HL-60 (cell line): ENCODE results near the gene SRSF7.

Experiments used
- GABPA ChIP-seq: IDR thresholded peaks from 2 replicates; pipeline ENCODE4 v1.6.1; 2012; ENCODE audit warnings: low read depth
- POLR2AphosphoS5 ChIP-seq: IDR thresholded peaks from 2 replicates; pipeline ENCODE4 v1.6.1; 2012; ENCODE audit warnings: low read depth
- TF ChIP-seq, protein P1 (sequence below): IDR thresholded peaks from one replicate; pipeline ENCODE4 v1.5.1; 2011; ENCODE audit warnings: low read length, control low read depth, inconsistent platforms; ENCODE audit not compliant: insufficient read depth
- TF ChIP-seq, protein P2 (sequence below): IDR thresholded peaks from 2 replicates; pipeline ENCODE4 v1.6.1; 2012; ENCODE audit warnings: low read depth; ENCODE audit not compliant: insufficient replicate concordance

- TF ChIP-seq, protein P1, sequence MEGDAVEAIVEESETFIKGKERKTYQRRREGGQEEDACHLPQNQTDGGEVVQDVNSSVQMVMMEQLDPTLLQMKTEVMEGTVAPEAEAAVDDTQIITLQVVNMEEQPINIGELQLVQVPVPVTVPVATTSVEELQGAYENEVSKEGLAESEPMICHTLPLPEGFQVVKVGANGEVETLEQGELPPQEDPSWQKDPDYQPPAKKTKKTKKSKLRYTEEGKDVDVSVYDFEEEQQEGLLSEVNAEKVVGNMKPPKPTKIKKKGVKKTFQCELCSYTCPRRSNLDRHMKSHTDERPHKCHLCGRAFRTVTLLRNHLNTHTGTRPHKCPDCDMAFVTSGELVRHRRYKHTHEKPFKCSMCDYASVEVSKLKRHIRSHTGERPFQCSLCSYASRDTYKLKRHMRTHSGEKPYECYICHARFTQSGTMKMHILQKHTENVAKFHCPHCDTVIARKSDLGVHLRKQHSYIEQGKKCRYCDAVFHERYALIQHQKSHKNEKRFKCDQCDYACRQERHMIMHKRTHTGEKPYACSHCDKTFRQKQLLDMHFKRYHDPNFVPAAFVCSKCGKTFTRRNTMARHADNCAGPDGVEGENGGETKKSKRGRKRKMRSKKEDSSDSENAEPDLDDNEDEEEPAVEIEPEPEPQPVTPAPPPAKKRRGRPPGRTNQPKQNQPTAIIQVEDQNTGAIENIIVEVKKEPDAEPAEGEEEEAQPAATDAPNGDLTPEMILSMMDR = no peak
- TF ChIP-seq, protein P2, sequence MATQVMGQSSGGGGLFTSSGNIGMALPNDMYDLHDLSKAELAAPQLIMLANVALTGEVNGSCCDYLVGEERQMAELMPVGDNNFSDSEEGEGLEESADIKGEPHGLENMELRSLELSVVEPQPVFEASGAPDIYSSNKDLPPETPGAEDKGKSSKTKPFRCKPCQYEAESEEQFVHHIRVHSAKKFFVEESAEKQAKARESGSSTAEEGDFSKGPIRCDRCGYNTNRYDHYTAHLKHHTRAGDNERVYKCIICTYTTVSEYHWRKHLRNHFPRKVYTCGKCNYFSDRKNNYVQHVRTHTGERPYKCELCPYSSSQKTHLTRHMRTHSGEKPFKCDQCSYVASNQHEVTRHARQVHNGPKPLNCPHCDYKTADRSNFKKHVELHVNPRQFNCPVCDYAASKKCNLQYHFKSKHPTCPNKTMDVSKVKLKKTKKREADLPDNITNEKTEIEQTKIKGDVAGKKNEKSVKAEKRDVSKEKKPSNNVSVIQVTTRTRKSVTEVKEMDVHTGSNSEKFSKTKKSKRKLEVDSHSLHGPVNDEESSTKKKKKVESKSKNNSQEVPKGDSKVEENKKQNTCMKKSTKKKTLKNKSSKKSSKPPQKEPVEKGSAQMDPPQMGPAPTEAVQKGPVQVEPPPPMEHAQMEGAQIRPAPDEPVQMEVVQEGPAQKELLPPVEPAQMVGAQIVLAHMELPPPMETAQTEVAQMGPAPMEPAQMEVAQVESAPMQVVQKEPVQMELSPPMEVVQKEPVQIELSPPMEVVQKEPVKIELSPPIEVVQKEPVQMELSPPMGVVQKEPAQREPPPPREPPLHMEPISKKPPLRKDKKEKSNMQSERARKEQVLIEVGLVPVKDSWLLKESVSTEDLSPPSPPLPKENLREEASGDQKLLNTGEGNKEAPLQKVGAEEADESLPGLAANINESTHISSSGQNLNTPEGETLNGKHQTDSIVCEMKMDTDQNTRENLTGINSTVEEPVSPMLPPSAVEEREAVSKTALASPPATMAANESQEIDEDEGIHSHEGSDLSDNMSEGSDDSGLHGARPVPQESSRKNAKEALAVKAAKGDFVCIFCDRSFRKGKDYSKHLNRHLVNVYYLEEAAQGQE = no peak
- TF ChIP-seq GABPA = no peak
- no peak for TF ChIP-seq POLR2AphosphoS5
Measured at GRCh38 chr2:38701542-38701941, 49.6 kb downstream of the SRSF7 start.
